NCI-H2171 treated with DMSO at 0.1 percent for 48 hours (cell line): Measurements from ENCODE around the gene HADHA.
"Not testable (repeated sequence)": the region's sequence is repeated elsewhere in the genome, so short reads cannot be mapped to it uniquely, and the experiment has no call there.

Source experiments
- DNase-seq: peaks from one replicate; lab custom pipeline; 2025; lab: John Stamatoyannopoulos, UW

HADHA gene

DNA sequence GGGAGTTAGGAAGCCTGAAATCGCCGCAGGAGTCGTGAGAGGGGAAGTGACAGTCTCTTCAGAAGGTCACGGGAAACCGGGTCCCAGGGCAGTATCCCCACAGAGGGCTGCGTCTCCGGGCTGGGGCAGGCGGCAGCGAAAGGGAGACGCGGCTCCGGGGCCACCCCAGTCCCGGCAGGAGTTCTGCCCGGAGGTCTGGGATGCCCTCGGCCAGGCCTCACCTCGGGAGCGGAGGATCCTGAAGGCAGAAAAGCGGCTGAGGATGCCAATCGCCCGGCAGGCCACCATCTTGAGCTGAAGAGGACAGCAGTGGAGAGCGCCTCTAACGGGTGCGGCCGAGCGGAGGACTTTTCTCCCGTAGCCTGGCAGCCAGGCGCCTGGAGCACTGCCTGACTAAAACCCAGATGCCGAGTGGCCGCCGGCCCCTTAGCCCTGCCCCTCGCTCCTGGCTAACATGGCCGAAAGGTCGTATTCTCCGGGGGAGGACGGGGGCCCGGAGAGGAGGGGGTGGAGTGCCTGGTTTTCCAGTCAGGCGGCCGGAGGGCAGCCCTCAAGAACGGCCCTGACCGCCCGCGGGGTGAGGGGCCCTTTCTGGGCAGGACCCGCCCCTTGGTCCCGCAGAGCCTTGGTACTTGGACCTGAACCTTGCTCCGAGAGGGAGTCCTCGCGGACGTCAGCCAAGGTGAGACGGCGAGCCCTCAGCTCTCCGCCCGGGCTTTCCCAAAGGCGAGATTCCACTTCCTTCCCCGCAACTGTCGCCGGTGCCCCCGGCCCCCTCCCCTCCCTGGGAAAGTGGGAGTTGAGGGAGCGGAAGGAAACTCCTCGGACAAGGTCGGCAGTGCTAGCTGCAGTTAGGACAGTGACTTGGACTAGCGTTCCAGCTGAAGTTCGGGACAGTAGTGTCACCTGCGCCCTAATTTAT is at the start of gene HADHA, which contains the start of gene HADHB:
Gene HADHA (minus strand): TSS at position 324 of the 922 bp plus-strand sequence. CDS start 36 bp downstream, at position 288.
Gene HADHB (plus strand): TSS at position 631 of the 922 bp plus-strand sequence. CDS start 9,316 bp downstream, outside the sequence.
- peak; percentile 94 for DNase-seq

DNA sequence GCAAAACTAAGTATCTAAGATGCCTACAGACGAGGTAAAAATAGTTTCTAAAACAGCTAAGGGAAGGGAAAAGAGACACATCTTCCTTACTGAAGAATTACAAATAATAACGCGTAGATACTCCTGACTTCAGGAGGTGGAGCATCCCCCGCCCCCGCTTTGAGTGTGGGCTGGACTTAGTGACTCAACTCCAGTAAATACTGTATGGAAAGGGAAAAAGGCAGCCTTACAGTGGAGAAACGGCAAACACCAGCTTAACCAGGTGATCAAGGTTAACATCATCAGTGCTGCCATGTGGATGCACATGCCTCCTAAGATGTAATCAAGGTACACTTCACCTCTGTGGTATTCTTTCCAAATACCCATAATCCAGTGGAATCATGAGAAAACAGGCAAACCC is 48.2 kb upstream of the HADHA start:
- no peak for DNase-seq

DNA sequence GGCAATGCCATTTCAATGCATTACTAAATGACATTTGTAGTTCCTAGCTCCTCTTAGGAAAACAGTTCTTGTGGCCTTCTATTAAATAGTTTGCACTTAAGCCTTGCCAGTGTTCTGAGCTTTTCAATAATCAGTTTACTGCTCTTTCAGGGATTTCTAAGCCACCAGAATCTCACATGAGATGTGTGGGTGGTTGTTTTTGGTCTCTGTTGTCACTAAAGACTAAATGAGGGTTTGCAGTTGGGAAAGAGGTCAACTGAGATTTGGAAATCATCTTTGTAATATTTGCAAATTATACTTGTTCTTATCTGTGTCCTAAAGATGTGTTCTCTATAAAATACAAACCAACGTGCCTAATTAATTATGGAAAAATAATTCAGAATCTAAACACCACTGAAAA is 45.6 kb upstream of the HADHA start:
- DNase-seq: no peak

DNA sequence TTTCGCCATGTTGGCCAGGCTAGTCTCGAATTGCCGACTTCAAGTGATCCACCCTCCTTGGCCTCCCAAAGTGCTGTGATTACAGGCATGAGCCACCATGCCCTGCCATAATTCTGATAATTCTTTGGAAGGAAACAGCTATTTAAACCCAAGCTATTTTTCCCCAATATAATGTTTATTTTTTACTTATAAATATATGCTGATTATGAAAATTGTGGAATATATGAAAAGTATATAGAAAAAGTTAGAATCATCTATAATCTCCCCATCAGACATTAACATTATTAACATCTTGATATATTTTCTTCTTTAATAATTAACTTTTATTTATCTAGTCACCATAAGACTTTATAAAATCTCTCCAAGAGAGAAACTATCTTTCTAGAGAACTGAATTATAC is 41.5 kb upstream of the HADHA start:
- DNase-seq: no peak

DNA sequence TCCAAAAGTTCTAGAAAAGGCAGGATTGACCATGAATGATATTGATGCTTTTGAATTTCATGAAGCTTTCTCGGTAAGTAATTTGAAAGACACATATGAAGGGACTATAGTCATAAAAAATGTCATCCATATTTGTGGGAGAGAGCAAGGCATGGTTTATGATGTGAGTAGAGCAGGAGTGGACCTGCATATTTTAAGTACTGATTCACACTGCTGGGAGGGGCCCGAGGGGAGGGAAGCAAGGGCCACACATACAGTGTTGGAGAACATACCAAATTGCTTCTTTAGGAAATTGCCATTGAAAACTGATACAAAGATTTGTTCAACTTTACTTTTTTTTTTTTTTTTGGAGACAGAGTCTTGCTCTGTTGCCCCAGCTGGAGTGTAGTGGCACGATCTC is 39.7 kb upstream of the HADHA start:
- no peak for DNase-seq

DNA sequence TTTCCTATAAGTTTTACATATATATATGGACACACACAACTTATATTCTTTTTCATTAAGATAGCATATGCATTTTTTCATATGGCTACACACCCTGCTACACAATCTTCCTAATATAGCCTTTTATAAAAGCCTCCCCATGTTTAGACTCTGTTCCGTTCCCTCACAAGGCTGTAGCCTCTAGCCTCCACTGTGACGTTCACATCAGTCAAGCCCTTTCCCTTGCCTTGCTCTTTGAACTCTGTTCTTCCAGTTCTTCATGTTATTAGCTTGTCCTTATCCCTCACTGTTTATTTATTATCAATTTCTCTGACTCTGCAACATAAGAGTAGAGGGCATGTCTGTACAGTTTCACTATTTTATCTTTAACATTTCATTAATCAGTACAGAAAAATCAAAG is 39.2 kb upstream of the HADHA start:
- DNase-seq: no peak

DNA sequence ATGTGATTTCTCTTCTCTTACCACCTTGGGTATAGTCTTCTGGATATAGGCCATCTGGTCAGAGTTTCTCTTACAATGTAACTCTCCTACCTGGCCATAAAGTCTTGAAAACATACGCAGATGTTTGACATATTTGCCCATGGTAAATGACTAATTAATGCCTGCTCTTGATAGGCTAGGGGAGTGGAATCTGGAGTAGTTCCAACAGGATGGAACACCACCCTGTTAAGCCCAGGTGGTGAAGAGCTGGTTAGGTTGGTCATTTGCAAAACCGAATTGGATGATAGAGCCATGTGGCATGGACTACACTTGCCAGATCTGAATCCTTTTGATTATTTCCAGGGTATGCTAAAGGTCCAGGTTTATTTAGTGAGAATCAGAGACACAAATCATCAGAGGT is 36.8 kb upstream of the HADHA start:
- peak; percentile 95 for DNase-seq

DNA sequence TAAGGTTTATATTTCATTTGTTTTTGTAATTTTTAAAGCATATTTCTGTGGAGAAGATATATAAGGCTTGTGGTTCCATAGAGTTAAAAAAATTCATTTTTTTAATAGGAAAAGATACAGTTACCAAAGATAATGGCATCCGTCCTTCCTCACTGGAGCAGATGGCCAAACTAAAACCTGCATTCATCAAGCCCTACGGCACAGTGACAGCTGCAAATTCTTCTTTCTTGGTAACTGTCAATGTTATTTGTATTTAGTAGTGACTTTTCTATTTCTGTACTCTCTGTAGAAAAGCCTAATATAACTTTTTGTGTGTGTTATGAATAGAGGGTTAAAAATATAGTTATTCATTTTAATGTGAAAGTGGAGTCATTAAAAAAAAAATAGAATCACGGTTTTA is 35.5 kb upstream of the HADHA start:
- peak; percentile 83 for DNase-seq

DNA sequence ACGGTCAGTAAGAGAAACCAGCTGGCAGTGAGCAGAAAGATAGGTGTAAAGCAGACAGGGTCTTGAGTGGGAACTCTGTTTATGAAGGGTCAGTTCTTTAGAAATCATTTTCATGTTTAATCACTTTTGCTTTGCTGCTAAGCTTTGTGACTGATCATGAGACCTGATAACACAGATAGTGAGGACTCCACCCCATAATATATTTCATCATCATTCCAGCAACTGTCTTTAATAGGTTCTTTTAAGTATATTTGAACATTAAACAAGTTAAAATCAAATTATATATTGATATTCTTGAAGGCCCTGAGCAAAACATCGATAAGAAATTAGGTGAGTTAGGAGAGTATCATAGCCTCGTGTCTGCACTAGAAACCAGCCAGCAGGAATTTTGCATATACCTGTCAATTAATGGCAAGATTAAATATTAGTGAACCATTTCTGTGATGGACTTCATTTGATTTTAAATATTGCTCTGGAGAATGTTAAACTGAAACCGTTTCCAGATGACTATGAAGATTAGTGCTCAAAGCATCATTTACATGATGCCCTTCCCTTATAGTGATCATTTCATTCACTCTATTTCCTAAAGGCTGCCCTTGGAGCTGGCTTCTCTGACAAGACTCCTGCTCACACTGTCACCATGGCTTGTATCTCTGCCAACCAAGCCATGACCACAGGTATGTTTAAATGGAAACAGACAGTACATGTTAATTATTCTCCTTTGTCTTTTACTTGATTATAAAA is 32.2 kb upstream of the HADHA start:
- no peak for DNase-seq

DNA sequence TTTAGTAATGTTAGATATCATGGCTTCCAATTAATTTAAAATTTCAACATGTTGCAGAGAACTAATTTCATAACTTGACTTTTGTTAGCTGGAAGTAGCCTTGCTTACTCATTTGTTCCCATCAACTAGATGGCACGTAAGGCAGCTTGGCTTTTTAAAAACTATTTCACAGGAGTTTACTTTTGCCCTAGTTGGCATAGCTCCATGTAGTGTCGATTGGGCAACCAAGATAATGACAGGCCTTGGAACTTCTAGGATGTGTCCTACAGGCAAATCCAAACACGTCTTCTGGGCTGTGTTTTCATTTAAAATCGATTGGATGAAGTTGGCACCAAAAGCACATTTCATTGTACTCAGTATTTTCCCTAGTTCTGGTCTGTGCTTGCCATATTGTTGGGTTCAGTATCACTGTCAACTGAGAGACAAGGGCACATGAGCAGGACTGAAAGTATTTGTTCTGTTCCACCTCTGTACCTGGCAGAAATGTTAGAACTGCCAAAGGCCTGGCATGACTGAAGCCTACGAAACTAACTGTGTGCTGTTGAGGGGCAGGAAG is 29.7 kb upstream of the HADHA start:
- DNase-seq: peak; percentile 84

DNA sequence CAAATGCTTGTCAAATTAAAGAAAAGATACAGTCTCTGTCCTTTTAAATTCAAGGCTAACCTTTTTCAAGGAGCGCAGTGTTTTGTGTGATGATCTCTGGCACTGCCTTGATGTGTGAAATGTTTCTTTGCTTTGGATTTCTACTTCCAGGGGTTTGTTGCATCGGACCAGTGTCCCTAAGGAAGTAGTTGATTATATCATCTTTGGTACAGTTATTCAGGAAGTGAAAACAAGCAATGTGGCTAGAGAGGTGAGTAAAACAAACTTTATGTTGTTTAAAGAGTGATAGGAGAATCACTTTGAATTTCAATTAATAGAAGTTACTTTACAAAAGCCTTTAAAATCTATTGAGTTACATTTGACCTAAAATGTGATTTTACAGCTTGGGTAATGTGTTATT is 29.1 kb upstream of the HADHA start:
- no peak for DNase-seq

DNA sequence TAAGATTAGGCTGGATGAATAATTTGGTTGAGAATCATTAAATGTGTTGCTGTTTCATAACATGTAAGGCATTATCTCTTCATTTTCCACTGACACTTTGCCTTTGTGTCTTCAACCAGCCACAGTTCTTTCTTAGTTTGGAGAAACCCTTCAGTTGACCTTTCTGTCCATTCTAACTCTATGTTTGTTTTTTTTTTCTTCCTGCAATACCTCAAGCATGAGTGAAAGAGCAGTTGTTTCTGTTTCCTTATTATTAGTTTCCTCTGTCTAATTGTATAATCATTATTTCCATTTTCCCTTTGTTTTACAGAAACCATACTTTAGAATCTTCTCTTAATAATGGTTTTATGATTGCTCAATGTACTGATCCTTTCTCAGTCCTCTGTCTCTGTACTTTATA is 25.9 kb upstream of the HADHA start:
- no peak for DNase-seq

DNA sequence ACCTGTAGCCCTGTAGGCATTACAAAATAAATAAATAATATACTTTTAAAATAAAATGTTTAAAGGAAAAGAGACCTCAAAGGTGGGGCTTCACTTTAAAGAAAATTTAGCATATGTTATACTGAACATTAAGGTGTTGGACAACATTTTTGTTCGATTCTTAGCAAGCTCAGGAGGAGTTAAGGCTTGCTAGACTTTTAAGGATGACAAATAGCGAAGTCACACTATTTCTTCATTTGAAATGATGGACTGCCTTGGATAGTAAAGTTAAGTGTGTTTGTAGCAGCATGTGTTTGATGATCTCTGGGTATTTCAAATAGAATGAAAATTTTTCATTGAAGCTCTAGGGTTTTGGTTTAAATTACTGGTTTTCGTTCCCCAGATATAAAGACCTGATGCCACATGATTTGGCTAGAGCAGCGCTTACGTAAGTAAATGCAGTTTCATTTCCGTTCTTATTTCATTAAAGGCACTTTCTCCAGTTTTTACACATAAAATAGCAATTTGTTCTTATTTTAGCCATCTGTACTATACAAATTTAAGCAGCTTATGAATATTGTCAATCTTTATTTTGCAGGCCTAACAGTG is 25.2 kb upstream of the HADHA start:
- no peak for DNase-seq

DNA sequence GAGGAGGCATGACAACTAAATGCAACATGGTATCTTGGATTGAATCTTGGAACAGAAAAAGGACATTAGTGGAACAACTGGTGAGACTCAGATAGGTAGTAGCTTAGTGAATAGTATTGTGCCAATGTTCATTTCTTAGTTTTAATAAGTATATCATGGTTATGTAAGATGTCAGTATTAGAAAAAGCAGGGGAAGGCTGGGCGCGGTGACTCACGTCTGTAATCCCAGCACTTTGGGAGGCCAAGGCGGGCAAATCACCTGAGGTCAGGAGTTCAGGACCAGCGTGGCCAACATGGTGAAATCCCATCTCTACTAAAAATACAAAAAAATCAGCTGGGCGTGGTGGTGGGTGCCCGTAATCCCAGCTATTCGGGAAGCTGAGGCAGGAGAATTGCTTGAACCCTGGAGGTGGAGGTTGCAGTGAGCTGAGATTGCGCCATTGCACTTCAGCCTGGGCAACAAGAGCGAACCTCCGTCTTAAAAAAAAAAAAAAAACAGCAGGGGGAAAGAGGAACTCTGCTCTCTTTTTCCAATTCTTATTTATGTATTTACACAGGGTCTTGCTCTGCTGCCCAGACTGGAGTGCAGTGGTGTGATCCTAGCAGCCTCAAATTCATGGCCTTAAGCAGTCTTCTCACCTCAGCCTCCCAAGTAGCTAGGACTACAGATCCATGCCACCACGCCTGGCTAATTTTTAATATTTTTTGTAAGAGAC is 24.4 kb upstream of the HADHA start:
- not testable (repeated sequence) for DNase-seq

DNA sequence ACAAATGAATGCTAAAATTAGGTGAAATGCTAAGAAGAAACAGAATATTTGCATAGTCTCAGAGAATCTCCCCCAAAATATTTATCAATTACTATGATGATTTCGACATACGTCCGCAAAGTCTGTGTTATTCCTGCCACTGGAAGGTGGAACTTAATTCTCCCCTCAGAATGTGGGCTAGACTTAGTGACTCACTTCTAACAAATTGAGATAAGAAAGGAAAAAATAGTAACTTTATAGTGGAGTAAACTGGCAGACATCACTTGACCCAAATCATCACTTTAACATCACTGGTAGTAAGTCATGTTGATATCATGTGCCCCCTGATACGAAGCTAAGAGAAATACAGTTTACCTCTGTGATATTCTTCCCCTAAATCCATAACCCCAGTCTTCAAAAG is 23.8 kb upstream of the HADHA start:
- DNase-seq: no peak

DNA sequence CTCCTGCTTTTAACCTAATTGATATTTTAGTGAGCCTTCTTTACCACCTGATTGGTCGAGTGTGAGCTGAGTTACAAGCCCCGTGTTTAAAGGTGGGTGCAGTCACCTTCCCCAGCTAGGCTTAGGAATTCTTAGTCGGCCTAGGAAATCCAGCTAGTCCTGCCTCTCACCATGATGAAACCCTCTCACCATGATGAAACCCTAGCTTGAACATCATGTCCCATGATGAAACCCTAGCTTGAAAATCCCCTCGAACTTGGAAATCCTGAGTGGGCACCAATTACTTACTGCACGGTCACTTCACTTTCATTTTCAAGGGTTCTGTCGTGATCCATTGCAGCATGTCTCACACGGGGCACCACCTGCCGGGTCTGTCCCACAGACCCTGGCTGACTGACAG is 14.4 kb upstream of the HADHA start:
- DNase-seq: not testable (repeated sequence)

DNA sequence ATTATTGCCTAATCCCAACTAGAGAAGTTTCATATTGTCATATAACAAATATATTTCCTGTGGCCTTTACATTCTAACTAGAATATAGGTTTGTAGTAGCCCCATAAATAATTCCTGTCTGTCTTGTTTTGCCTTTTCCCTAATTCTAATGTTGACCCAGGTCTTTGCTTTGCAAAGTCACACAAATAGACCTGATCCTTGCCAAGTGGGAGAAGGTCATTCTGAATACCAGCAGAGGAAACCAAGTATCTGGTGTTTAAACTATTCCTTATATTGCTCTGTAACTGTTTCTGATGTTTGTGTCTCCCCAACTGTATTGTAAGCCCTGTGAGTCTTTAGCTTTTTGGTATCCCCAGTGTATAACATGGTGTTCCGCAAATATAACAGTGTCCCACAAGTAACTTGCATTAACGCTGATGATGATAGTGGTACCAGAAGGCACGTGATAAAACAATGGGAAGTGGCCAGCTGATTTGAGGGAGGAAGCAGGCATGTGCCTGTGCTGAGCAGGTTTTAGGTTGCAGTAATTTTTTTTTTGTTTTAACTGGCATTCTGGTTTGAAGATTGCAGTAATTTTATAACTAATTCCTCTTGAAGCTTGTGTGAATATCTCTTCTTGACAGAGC is 11.4 kb upstream of the HADHA start:
- no peak for DNase-seq

DNA sequence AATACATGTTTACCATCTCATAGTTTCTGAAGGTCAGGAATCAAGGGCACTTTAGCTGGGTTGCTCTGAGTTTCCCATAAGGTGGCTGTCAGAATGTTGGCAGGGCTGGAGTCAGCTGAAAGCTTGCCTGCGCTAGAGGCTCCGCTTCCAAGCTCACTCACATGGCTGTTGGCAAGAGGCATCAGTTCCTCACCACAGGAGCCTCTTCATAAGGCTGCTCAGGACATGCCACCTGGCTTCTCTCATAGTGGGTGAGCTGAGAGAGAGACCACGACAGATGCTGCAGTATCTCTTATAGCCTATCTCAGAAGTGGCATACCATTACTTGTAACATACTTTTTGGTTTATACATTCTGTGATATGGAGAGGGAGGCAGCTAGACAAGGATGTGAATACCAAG is 7.5 kb upstream of the HADHA start:
- peak; percentile 93 for DNase-seq

DNA sequence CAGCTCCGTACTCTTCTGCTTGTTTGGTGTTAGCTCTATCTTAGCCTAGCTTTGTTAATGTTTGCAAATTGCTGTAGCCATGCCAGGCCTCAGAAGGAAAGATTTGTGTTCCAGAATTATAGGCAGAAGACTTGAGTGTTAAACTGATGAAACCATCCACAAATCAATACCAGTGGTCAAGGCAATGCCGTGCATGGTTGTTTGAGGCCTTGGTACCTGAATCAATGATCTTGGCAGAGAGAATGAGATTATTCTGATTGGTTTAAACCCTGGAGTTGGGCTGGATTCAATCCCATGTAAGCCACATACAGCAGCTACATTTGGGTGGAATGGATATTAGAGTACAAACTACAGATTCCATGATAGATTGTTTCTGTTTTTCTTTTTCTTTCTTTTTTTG is 5.2 kb upstream of the HADHA start:
- no peak for DNase-seq

DNA sequence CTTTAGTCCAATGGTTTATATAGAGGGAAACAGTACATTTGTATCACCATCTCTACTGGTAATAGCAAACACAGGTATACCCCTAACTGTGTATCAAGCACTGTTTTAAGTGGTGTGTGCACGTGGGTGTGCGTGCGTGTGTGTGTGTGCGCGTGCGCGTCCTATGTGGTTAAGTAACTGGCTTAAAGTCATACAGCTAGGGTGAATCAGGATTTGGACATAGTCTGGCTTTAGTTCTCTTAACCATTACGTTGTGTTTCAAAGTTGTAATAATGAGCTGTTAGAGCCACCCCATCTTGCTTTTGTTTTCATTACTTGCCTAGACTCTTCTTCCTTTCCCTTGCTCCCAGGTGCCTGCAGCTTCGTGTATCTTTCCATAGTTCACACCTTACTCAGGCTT is 2.4 kb upstream of the HADHA start:
- DNase-seq: no peak

DNA sequence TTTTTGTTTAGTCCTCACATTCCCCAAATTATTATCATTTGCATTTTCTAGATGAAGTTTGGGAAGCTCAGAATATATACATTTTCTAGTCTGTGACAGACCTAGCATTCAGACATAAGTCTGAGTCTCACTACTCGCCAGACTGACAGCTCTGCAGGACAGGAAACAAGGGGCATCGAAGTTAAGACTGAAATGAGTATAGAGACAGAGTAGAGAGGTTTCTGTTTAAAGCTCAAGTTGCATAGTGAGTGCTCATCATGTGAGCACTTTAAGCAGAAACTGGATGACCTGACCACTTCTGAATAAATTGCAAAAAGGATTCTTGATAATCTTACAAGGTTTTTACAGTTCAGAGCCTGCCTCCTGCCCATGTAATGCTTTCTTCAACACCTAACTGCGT is 1.4 kb upstream of the HADHA start:
- DNase-seq: no peak
